ENCODE measurements around the gene GMDS. TPM values are rescaled to one million over a fixed set of nuclear protein-coding genes. Genes with fewer than 3 reads are reported as not detected.

The GMDS gene
- total and polyA plus RNA-seq, 2 of the 4 experiments (the other 2 are of a cell fraction), result 7.3 to 21.9 TPM

- Histone ChIP-seq H3K9me1 (ENCODE audit: insufficient read depth, low read length) (peaks cover 7% of the 10 kb centered on the region), H2BK5ac (ENCODE audit: low read depth, low read length, poor library complexity, severe bottlenecking) (peak overlapping the region; percentile 37), H3K23ac (ENCODE audit: low read depth, low read length) (peak overlapping the region; percentile 36; the same call in 1 of the 2 replicates), H3K27me3 (ENCODE audit: control insufficient read depth, insufficient read depth, low read length) (no peaks in the 10 kb centered on the region), H3K14ac (replicated peaks; ENCODE audit: low read depth, low read length) (peak overlapping the region; percentile 17; the same call in 1 of the 2 replicates), H2BK120ac (ENCODE audit: low read depth, low read length) (peak overlapping the region; percentile 83), H3K79me1 (ENCODE audit: low read depth in 1 of 2, low read length in 2 of 2) (no peaks in the 10 kb centered on the region), H4K91ac (ENCODE audit: insufficient read depth, low read depth, low read length) (peak overlapping the region; percentile 73), H3K4me1 (ENCODE audit: control insufficient read depth, insufficient read depth, low read length) (peaks cover 25% of the 10 kb centered on the region), H2AK5ac (ENCODE audit: low read depth, low read length) (peak overlapping the region; percentile 94), H4K5ac (ENCODE audit: low read depth, low read length) (peak overlapping the region; percentile 49; the same call in 1 of the 2 replicates), H2AK9ac (replicated peaks; ENCODE audit: low read depth, low read length, poor library complexity) (no peak overlapping the region), H3K36me3 (ENCODE audit: control insufficient read depth, insufficient read depth, low read length) (no peaks in the 10 kb centered on the region), H3K9ac (ENCODE audit: low read depth, low read length) (no peak overlapping the region), H3K56ac (ENCODE audit: extremely low read depth, insufficient read depth, low read length) (no peak overlapping the region), H3K9me3 (ENCODE audit: control insufficient read depth, insufficient read depth, low read length) (no peaks in the 10 kb centered on the region), H2BK15ac (ENCODE audit: low read depth, low read length) (peak overlapping the region; percentile 55; the same call in 1 of the 3 replicates), H3K4ac (ENCODE audit: low read depth, low read length) (peak overlapping the region; percentile 79), H4K8ac (ENCODE audit: low read depth in 2 of 2, low read length in 2 of 2) (peak overlapping the region; percentile 19 to 21; a peak in 3 of 4 replicates), H3K18ac (ENCODE audit: low read depth, low read length) (peak overlapping the region; percentile 90), H2BK20ac (ENCODE audit: low read depth, low read length) (peak overlapping the region; percentile 77), H4K20me1 (ENCODE audit: insufficient read depth, low read length) (no peaks in the 10 kb centered on the region), H2AFZ (replicated peaks; ENCODE audit: low read length, poor library complexity) (peak overlapping the region; percentile 29), H3K4me2 (ENCODE audit: low read depth, low read length) (peak overlapping the region; percentile 32; the same call in 1 of the 2 replicates), H3K4me3 (ENCODE audit: insufficient read depth, low read depth, low read length) (no peak overlapping the region), H3K27ac (ENCODE audit: insufficient read depth, low read length) (peak overlapping the region; percentile 68; the same call in 1 of the 2 replicates)
- ATAC-seq (ENCODE audit: low read depth) (peak; percentile 84), DNase-seq (peak; percentile 97)
- in situ Hi-C loops (cut with MboI; ENCODE audit: low sequenced_read_pairs) (no loop called here), intact Hi-C loops (cut with micrococcal nuclease) (loop anchor here (5.0 kb wide), 1 partner anchor 35 kb away; no protein-coding TSS in a partner anchor), dilution Hi-C loops (cut with HindIII; ENCODE audit: low sequenced_read_pairs, unreplicated experiment) (no loop called here)
- no TSS peak for BruUV-seq (replicated peaks)
- WGBS, 2 experiments (ENCODE audit: extremely low coverage in 2 of 2, insufficient read length in 1 of 2), result no CpG with 5 or more reads among the region's 6 CpGs
- ChIA-PET POLR2A (ENCODE audit: unreplicated experiment) (no interaction called here), CTCF (interaction anchor here (0.8 kb wide), 2 partner anchors 55 to 945 kb away, joined by 3 to 7 read pairs; no protein-coding TSS in a partner anchor)
- TF ChIP-seq NFE2L2 (IDR thresholded peaks at IDR 0.05; ENCODE audit: low read depth, low read length) (no peak; the same call in 1 of the 2 replicates), MAZ (IDR thresholded peaks at IDR 0.05; ENCODE audit: borderline replicate concordance, low read depth, low read length) (no peak), MAFK (IDR thresholded peaks at IDR 0.05; ENCODE audit: low read depth, low read length) (peak; percentile 71; the same call in 1 of the 2 replicates), CEBPB (IDR thresholded peaks at IDR 0.05; ENCODE audit: low read depth, low read length) (peak; percentile 27), BHLHE40 (IDR thresholded peaks at IDR 0.05; ENCODE audit: low read depth, low read length) (peak; percentile 83)
These were observed 578.2 kb downstream of the GMDS start for GRCh38 chr6:1667012-1667804.
